ENCODE data around the gene KRI1.
"Not testable (repeated sequence)": the region's sequence is repeated elsewhere in the genome, so short reads cannot be mapped to it uniquely, and the experiment has no call there.

Gene KRI1

DNA sequence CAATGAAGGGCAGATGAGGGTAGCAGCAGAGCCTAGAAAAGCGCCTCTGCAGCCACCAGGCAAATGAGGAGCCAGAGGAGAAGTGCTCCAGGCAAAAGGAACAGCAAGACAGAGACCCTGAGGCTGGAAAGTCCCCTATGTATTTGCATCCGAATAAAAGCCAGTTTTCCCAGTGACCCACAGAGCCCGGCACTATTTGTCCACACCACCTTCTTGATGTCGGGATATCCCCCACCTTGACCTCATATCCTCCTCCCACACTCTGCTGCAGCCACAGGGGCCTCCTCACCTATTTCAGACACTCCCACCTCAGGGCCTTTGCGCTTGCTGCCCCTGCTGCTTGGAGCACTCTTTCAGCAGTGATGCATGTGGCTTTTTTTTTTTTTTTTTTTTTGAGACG, 15.5 kb downstream of the KRI1 start:
- Histone ChIP-seq H3K9ac (ENCODE audit: low read depth, low read length) (no peak overlapping the region), H3K4me1 (ENCODE audit: insufficient read depth, low read length) (no peaks in the 10 kb centered on the region), H3K9me3 (ENCODE audit: control insufficient read depth, insufficient read depth, low read length) (no peaks in the 10 kb centered on the region), H3K36me3 (ENCODE audit: insufficient read depth, low read length) (0 out of 2 replicates have a peak, but pooled peaks cover 3% of the 10 kb centered on the region)

DNA sequence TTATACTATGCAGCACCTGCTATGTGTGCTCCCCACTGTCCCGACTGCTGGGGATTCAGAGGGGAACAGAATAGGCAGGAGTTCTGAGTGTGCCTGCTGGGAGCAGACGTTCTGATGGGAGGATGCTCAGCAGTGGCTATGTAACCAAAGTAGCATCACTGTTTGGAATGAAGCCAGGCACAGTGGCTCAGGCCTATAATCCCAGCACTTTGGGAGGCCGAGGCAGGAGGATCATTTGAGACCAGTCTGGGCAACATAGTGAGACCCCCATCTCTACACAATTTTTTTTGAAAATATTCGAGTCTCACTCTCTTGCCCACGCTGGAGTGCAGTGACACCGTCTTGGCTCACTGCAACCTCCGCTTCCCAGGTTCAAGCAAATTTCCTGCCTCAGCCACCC, 16.1 kb downstream of the KRI1 start:
- Histone ChIP-seq H3K4me1 (ENCODE audit: insufficient read depth, low read length) (no peaks in the 10 kb centered on the region), H3K36me3 (ENCODE audit: insufficient read depth, low read length) (0 out of 2 replicates have a peak, but pooled peaks cover 3% of the 10 kb centered on the region), H3K9me3 (ENCODE audit: control insufficient read depth, insufficient read depth, low read length) (no peaks in the 10 kb centered on the region), H3K9ac (ENCODE audit: low read depth, low read length) (no peak overlapping the region)

DNA sequence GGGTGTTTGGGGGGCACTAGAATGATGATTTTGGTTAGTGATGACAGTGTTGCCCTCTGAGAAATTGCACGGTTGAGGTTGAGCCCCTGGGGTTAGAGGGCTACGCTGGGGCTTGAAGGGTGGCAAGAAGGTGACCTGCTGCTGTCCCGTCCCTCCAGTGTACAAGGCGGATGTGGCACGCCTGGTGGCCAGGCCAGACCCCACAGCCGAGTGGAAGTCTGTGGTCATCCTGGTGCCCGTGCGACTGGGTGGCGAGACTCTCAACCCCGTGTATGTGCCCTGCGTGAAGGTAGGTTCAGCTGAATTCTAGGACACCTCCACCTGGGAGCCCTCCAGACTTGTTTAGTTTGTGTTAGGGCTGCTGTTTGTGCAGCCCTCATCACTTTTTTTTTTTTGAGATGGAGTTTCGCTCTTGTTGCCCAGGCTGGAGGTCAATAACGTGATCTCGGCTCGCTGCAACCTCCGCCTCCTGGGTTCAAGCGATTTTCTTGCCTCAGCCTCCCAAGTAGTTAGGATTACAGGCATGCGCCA, 17.0 kb downstream of the KRI1 start:
- H3K9me3 ChIP-seq (ENCODE audit: control insufficient read depth, insufficient read depth, low read length) = no peaks in the 10 kb centered on the region
- H3K9ac ChIP-seq (ENCODE audit: low read depth, low read length) = no peak overlapping the region
- H3K4me1 ChIP-seq (ENCODE audit: insufficient read depth, low read length) = no peaks in the 10 kb centered on the region
- H3K36me3 ChIP-seq (ENCODE audit: insufficient read depth, low read length) = 0 out of 2 replicates have a peak, but pooled peaks cover 3% of the 10 kb centered on the region

DNA sequence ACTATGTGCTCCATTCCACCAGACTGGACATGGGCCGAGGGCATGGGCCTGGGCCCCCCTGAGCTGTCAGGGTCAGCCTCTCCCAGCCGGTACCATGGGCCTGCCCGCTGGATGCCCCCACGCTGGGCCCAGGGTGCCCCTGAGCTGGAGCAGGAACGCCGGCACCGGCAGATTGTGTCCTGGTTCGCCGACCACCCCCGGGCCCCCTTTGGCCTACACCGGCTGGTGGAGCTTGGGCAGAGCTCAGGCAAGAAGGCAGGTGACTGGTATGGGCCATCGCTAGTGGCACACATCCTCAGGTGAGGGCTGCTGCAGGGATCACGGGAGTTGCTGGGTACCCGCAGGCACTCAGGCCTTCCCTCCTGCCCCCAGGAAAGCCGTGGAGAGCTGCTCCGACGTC, 19.0 kb downstream of the KRI1 start:
- Histone ChIP-seq H3K36me3 (ENCODE audit: insufficient read depth, low read length) (0 out of 2 replicates have a peak, but pooled peaks cover 3% of the 10 kb centered on the region), H3K4me1 (ENCODE audit: insufficient read depth, low read length) (no peaks in the 10 kb centered on the region), H3K9me3 (ENCODE audit: control insufficient read depth, insufficient read depth, low read length) (no peaks in the 10 kb centered on the region), H3K9ac (ENCODE audit: low read depth, low read length) (no peak overlapping the region)

DNA sequence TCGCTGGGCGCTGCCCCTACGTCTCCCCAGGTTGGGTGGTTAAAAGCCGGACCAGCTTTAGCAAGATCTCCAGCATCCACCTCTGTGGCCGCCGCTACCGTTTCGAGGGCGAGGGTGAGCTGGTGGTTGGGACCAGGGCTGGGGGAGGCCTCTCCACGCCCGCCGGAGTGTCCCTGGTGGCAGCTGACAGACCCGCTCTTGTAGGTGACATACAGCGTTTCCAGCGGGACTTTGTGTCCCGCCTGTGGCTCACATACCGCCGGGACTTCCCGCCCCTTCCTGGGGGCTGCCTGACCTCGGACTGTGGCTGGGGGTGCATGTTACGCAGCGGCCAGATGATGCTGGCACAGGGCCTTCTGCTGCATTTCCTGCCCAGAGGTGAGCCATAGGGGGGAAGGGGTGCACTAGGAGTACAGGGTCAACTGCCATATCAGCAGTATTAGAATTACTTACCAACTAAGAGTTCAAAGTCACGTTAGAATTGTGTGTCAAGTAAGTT, 21.0 kb downstream of the KRI1 start:
- Histone ChIP-seq H3K9ac (ENCODE audit: low read depth, low read length) (peak overlapping the region; percentile 88; the same call in 1 of the 2 replicates), H3K9me3 (ENCODE audit: control insufficient read depth, insufficient read depth, low read length) (no peaks in the 10 kb centered on the region), H3K36me3 (ENCODE audit: insufficient read depth, low read length) (0 out of 2 replicates have a peak, but pooled peaks cover 3% of the 10 kb centered on the region), H3K4me1 (ENCODE audit: insufficient read depth, low read length) (peaks cover 2% of the 10 kb centered on the region; the same call in 1 of the 2 replicates)

DNA sequence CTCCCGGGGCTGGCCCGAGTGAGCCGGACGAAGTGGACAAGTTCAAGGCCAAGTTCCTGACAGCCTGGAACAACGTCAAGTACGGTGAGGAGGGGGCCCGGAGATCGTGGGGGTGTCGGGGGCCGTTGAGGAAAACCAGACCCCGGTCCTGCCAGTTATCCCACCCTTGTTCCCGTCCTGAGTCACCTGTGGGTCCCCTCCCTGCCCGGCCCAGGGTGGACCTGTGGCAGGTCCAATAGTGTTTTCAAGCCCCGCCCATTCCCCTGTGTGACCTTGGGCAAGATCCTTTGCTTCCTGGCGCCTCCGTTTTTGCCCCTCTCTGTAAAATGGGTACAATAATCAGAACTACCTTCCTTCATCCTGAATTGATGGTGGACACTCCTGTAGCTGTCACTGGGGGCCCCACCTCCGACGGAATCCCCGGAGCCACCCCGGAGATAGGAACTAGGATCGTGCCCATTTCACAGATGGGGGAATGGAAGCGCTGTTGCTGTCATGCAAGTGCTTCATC, 21.5 kb downstream of the KRI1 start:
- Histone ChIP-seq H3K4me1 (ENCODE audit: insufficient read depth, low read length) (peaks cover 2% of the 10 kb centered on the region; the same call in 1 of the 2 replicates), H3K9me3 (ENCODE audit: control insufficient read depth, insufficient read depth, low read length) (no peaks in the 10 kb centered on the region), H3K9ac (ENCODE audit: low read depth, low read length) (peak overlapping the region; percentile 88), H3K36me3 (ENCODE audit: insufficient read depth, low read length) (0 out of 2 replicates have a peak, but pooled peaks cover 3% of the 10 kb centered on the region)

DNA sequence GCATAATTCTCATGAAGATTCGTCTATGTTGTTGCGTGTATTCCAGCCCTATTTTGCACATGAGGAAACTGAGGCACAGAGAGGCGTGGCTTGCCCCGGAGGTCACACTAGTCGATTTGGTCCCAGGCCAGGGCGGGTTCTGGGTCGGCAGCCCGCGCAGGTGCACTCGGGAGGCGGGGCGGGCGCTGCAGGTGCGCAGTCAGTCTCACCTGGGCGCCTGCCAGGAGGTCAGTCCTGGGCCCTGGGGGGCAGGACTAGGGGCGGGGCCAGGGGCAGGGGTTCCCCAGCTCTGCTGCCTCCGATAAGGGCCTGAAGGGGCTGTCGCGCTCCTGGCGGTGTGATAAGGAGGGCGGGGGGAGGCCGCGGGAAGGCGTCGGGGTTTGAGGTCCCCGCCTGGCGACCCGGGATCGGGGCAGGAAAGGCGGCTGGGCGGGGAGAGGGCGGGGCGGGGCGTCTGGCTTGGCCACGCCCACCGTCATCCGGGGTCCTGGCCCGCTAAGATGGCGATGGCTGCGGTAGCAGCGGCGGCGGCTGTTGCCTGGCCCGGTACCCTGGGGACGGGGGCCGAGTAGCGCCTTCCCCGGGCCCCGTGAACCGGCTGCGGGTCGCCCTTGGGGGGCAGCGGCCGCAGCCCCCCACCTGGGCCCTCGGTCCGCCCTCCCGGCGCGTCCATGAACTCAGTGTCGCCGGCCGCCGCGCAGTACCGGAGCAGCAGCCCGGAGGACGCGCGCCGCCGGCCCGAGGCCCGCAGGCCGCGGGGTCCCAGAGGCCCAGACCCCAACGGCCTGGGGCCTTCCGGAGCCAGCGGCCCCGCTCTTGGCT, 22.2 kb downstream of the KRI1 start, which contains the start of gene ATG4D:
ATG4D (plus strand) TSS at position 485 of the 822 bp plus-strand sequence; CDS start at position 672, 187 bp downstream.
- Histone ChIP-seq H3K9ac (ENCODE audit: low read depth, low read length) (peak within 1 kb of the TSS; percentile 88), H3K4me1 (ENCODE audit: insufficient read depth, low read length) (peaks cover 2% of the 10 kb centered on the region; the same call in 1 of the 2 replicates), H3K9me3 (ENCODE audit: control insufficient read depth, insufficient read depth, low read length) (no peaks in the 10 kb centered on the region), H3K36me3 (ENCODE audit: insufficient read depth, low read length) (0 out of 2 replicates have a peak, but pooled peaks cover 2% of the 10 kb centered on the region)

DNA sequence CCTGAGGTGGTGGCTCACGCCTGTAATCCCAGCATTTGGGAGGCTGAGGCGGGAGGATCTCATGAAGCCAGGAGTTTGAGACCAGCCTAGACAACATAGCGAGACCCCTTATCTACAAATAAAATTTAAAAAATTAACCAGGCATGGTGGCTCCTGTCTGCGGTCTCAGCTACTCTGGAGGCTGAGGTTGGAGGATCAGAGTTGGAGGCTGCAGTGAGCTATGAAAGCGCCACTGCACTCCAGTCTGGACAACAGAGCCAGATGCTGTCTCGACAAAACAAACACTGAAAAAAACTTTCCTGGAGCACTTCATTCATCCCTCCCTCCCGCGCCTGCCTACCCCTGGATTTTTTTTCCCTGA, 22.8 kb downstream of the KRI1 start:
- Histone ChIP-seq H3K36me3 (ENCODE audit: insufficient read depth, low read length) (no peaks in the 10 kb centered on the region), H3K9me3 (ENCODE audit: control insufficient read depth, insufficient read depth, low read length) (no peaks in the 10 kb centered on the region), H3K9ac (ENCODE audit: low read depth, low read length) (peak overlapping the region; percentile 88; the same call in 1 of the 2 replicates), H3K4me1 (ENCODE audit: insufficient read depth, low read length) (peaks cover 2% of the 10 kb centered on the region; the same call in 1 of the 2 replicates)

DNA sequence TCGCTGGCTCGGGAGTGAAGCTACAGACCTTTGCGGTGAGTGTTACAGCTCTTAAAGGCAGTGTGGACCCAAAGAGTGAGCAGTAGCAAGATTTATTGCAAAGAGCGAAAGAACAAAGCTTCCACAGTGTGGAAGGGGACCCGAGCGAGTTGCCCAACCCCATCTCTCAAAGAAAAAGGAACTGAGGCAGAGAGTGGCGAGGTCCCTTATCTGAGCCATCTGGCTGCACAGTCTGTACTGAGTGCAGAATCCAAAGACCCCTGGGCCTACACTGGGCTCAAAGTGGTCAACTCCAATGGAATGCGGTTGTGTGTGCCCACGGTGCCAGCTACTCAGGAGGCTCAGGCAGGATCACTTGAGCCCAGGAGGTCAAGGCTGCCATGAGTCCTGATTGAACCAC, 26.8 kb downstream of the KRI1 start:
- not testable (repeated sequence) for H3K9me3 ChIP-seq (ENCODE audit: control insufficient read depth, insufficient read depth, low read length); H3K4me1 ChIP-seq (ENCODE audit: insufficient read depth, low read length); H3K36me3 ChIP-seq (ENCODE audit: insufficient read depth, low read length); H3K9ac ChIP-seq (ENCODE audit: low read depth, low read length)

DNA sequence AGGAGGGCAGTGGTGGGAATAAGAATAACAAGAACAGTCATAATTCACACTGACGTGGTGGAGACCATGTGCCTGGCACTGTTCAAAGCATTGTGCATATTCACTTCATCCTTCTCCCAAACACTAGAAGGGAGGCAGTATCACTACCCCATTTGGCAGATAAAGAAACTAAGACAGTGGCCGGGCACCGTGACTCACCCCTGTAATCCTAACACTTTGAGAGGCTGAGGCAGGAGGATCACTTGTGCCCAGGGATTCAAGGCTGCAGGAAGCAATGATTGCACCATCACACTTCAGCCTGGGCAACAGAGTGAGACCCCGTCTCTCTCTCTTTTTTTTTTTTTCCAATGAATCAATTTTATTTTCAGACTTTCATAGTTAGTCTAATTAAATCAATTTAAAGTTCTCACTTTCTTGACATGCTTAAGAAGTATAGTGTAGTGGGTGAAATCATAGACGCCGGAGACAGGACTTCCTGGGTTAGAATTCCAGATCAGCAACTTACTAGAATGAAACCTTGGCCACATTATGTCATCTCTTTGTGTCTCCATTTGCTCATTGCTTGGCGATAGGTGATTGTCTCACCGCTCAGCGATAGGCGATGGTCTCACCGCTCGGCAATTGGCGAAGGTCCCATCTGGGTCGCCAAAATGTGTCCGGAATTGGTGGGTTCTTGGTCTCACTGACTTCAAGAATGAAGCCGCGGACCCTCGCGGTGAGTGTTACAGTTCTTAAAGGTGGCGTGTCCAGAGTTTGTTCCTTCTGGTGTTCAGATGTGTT, 27.4 kb downstream of the KRI1 start:
- Histone ChIP-seq H3K9ac (ENCODE audit: low read depth, low read length) (no peak overlapping the region), H3K9me3 (ENCODE audit: control insufficient read depth, insufficient read depth, low read length) (no peaks in the 10 kb centered on the region), H3K4me1 (ENCODE audit: insufficient read depth, low read length) (peaks cover 2% of the 10 kb centered on the region; the same call in 1 of the 2 replicates), H3K36me3 (ENCODE audit: insufficient read depth, low read length) (no peaks in the 10 kb centered on the region)

DNA sequence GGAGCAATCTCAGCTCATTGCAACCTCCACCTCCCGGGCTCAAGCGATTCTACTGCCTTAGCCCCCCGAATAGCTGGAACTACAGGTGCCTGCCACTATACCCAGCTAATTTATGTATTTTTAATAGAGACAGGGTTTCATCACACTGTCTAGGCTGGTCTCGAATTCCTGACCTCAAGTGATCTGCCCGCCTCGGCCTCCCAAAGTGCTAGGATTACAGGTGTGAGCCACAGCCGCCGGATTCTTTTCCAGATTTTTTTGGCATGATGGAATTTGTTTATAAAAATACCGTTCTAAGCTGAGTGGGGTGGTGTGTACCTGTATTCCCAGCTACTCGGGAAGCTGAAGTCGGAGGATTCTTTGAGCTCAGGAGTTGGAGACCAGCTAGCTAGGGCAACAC, 28.1 kb downstream of the KRI1 start:
- H3K9ac ChIP-seq (ENCODE audit: low read depth, low read length) = no peak overlapping the region
- no peaks in the 10 kb centered on the region for H3K36me3 ChIP-seq (ENCODE audit: insufficient read depth, low read length)
- H3K9me3 ChIP-seq (ENCODE audit: control insufficient read depth, insufficient read depth, low read length) = no peaks in the 10 kb centered on the region
- peaks cover 2% of the 10 kb centered on the region; the same call in 1 of the 2 replicates for H3K4me1 ChIP-seq (ENCODE audit: insufficient read depth, low read length)

DNA sequence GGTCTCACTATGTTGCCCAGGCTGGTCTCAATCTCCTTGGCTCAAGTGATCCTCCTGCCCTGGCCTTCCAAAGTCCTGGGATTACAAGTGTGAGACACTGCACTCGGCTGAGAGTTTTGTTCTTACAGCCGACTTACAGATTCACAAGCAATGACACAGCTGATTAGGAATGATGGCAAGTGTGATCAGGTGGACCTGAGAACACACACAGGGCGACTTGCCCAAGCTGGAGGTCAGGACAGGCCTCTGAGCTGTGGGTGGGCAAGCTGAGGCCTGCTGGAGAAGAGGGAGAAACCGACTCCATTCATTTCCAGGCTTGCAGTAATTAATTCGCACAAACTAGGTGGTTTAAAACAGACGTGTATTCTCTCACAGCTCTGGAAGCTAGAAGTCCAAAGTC, 30.2 kb downstream of the KRI1 start:
- Histone ChIP-seq H3K4me1 (ENCODE audit: insufficient read depth, low read length) (no peaks in the 10 kb centered on the region), H3K9me3 (ENCODE audit: control insufficient read depth, insufficient read depth, low read length) (no peaks in the 10 kb centered on the region), H3K9ac (ENCODE audit: low read depth, low read length) (no peak overlapping the region), H3K36me3 (ENCODE audit: insufficient read depth, low read length) (no peaks in the 10 kb centered on the region)

DNA sequence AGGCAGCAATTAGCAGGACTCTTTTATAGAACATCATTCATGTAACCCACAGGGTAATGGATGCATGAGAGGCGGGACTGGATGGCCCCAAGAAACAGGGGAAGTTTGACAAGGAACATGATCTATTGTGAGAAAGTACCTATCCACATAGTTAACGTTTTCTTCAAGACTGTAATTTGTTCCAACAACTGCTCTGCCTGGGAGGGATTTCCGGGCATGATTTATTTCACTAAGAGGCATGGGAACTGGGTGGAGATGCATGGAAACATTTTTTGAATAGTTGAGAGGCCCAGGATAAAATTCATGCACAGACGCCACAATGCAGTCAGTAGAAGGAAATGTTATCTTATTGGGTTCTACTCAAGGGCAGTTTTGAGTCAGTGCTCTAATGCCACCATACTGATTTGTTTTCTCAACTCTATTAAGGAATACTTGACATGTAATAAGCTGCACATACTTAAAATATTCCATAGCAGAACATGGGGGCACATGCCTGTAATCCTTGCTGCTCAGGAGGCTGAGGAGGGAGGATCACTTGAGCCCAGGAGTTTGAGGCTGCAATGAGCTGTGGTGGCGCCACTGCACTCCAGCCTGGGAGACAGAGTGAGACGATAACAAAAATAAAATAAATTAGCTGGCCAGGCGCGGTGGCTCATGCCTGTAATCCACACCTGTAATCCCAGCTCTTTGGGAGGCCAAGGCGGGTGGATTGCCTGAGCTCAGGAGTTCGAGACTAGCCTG, 32.0 kb downstream of the KRI1 start:
- Histone ChIP-seq H3K4me1 (ENCODE audit: insufficient read depth, low read length) (no peaks in the 10 kb centered on the region), H3K9ac (ENCODE audit: low read depth, low read length) (no peak overlapping the region), H3K9me3 (ENCODE audit: control insufficient read depth, insufficient read depth, low read length) (no peaks in the 10 kb centered on the region), H3K36me3 (ENCODE audit: insufficient read depth, low read length) (no peaks in the 10 kb centered on the region)
